ENCODE measurements around the gene VWA3B.
A peak's percentile ranks its signal among the peaks of the same experiment; 100 is the strongest.
"Not testable (repeated sequence)": the region's sequence is repeated elsewhere in the genome, so short reads cannot be mapped to it uniquely, and the experiment has no call there.

Gene VWA3B, protein sequence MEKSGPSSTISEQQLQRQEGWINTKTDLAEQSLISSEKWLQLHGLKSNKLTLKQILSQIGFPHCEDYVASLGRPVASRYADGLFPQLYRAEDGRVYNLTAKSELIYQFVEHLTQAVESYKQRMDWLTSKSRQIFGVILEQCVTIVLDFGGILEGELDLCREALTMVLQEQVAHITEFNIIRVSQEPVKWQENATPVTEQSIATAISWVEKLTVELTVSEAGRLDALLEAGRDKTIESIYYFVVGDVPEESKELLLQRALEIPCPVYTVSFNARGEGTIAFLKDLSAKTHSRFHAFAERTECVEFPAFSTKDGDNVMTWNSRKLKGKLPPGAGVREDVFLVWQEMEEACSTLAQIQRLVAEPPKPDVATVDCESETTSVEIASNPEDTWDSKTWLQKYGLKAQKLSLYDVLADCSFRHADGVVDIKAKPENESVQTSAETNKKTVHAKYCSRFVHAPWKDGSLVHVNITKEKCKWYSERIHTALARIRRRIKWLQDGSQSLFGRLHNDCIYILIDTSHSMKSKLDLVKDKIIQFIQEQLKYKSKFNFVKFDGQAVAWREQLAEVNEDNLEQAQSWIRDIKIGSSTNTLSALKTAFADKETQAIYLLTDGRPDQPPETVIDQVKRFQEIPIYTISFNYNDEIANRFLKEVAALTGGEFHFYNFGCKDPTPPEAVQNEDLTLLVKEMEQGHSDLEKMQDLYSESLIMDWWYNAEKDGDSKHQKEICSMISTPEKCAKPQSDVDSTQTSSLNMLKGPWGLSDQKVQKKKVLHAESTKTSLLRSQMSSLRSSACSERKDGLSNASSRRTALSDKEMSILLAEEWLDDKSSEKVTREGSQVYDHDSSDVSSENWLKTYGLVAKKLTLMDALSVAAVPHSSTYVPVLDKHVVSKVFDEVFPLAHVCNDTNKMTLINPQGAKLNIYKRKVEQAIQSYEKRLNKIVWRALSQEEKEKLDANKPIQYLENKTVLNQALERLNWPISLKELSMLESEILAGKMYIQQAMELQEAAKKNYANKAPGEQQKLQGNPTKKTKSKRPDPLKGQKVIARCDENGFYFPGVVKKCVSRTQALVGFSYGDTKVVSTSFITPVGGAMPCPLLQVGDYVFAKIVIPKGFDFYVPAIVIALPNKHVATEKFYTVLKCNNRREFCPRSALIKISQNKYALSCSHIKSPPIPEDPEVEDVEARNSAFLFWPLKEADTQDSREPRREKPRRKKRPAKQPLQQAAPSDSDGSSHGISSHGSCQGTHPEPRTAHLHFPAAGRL (N-terminal part only)

DNA sequence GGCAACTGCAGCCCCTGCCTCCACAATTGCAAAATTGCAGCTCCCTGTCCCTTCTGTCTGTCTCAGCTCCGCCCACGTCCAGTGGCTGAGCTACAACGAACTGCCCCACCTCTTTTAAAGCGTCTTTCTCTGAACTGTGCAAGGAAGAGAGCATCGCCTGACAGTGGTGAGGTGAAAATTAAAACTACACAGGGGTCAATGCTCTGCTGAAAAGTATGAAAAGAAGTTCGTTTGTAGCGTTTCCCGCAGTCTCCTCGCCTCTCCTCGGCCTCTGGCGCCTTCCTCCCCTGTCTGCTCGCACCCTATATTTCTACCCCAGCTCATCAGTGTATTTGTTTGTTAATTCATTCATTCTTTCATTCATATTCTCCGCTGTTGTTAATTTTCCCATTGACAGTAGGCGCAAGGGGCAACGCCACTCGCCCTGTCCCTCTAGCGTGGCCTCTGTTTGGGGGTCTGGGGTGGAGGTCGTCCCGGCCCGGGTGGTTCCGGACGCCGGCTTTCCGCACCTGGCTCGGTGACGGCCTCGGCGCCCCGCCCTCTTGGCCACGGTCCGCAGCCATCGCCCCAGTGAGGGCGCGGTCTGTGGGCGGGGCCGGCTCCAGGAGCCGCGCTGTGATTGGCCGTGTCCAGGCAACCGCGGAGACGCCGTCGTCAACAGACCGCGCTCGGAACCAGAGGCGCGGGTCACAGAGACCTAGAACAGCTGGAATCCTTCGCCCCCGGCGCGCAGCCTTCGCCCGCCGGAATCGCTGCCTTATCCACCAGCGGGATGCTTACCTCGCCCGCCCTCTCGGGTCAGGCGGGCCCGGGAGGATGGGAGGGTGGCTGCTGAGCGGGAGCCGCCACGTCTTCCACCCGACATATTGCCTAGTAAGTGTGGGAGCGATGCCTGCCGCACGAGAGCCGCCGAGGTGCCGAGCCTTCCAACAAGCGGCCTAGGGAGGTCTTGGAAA lies at the start of gene VWA3B:
Gene VWA3B (plus strand): TSS at position 677 of the 956 bp plus-strand sequence. CDS start 5,926 bp downstream, outside the sequence.
- Histone ChIP-seq H3K27me3 (ENCODE audit: control insufficient read depth in 1 of 2, insufficient read depth in 2 of 2, low read length in 2 of 2) (no peaks in the 10 kb centered on the region), H3K4me3 (ENCODE audit: low read depth in 1 of 2, low read length in 2 of 2) (peak within 1 kb of the TSS; percentile 21 to 59), H3K36me3 (ENCODE audit: insufficient read depth, low read length) (no peaks in the 10 kb centered on the region), H3K27ac (ENCODE audit: low read depth, low read length) (no peak within 1 kb of the TSS), H3K9ac (ENCODE audit: low read length) (no peak within 1 kb of the TSS), H3K9me3 (ENCODE audit: low read length) (no peaks in the 10 kb centered on the region), H3K4me1 (ENCODE audit: insufficient read depth, low read length) (peaks cover 9% of the 10 kb centered on the region)

DNA sequence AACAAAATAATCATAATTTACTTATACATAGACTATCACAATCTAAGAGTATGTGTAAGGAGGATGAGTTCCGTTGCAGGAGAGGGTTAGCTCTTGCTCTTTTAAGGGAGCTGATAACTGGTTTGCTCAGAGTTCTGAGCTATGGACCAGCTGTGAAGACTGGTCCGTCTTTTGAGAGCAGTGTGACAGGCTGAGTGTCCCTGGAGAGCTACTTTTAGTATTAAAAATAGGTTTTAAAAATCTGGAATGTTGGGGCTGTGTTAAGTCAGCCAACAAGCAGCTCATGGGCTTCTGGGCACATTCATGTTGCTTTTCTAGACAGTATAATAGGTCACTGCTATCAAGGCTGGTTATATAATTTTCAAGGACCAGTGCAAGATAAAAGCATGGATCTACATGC lies 49.8 kb upstream of the VWA3B start:
- Histone ChIP-seq H3K9me3 (ENCODE audit: low read length) (no peaks in the 10 kb centered on the region), H3K4me1 (ENCODE audit: insufficient read depth, low read length) (peaks cover 18% of the 10 kb centered on the region), H3K27ac (ENCODE audit: low read depth, low read length) (no peak overlapping the region), H3K4me3 (ENCODE audit: low read depth in 1 of 2, low read length in 2 of 2) (no peak overlapping the region), H3K27me3 (ENCODE audit: control insufficient read depth in 1 of 2, insufficient read depth in 2 of 2, low read length in 2 of 2) (no peaks in the 10 kb centered on the region), H3K36me3 (ENCODE audit: insufficient read depth, low read length) (no peaks in the 10 kb centered on the region), H3K9ac (ENCODE audit: low read length) (no peak overlapping the region)

DNA sequence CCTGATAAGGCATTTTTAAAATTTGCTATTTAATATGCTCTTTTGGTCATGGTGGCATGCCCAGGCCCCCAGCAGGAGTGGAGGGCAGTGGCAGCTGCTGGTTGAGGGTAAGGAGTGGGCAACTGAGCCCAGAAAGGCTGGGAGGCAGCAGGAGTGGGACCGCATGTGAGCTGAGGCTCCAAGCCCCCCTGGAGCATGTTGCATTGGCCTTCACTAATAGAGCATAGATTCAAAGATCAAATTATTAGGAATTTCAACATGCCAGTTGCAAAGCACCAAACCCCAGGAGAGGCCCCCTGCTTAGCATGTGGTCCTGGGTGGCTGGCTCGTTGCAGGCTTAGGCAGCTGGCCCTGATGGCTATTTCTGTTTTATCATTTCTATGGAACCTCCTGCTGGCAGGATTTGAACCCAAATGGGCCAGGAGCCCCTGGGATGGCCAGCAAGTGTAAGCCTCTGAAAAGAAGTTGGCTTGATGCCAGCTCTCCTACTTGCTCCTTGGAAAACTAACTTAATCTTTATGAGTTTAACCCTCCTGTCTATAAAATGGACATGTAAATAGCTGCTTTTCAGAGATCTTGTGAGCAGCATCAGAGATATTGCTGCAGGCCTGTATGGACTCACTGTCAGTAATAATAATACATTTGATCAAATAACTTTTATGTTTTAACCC lies 49.2 kb upstream of the VWA3B start:
- peaks cover 18% of the 10 kb centered on the region for H3K4me1 ChIP-seq (ENCODE audit: insufficient read depth, low read length)
- no peaks in the 10 kb centered on the region for H3K27me3 ChIP-seq (ENCODE audit: control insufficient read depth in 1 of 2, insufficient read depth in 2 of 2, low read length in 2 of 2)
- H3K27ac ChIP-seq (ENCODE audit: low read depth, low read length), result no peak overlapping the region
- no peak overlapping the region for H3K9ac ChIP-seq (ENCODE audit: low read length)
- H3K36me3 ChIP-seq (ENCODE audit: insufficient read depth, low read length), result no peaks in the 10 kb centered on the region
- H3K9me3 ChIP-seq (ENCODE audit: low read length), result no peaks in the 10 kb centered on the region
- no peak overlapping the region for H3K4me3 ChIP-seq (ENCODE audit: low read depth in 1 of 2, low read length in 2 of 2)

DNA sequence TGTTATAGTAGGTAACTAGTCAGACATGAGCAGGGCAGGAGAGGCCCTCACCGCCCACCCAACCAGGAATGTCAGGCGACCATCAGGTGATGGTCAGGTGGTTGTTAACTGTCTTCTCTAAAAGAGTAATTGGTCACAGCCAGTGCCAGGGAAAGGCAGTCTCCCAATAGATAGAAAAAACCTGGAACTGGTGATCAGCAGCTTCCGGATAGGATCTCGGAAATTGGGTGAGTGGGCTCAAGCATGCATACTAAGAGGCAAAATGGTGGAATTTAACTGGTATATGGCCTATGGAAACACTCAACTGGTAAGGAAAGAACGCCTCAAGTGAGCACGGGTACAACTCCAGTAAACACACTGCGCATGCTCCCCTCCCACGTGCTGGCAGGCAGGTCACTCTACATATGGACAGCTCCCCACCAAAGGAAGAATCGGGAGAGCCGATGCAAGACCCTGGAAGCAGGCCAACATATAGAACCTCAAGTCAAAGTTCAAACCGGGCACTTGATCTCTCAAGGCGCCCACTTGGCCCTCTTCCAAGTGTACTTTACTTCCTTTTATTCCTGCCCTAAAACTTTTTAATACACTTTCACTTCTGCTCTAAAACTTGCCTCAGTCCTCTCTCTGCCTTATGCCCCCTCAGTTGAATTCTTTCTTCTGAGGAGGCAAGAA lies 47.7 kb upstream of the VWA3B start:
- Histone ChIP-seq H3K4me3 (ENCODE audit: low read depth in 1 of 2, low read length in 2 of 2) (no peak overlapping the region), H3K4me1 (ENCODE audit: insufficient read depth, low read length) (peaks cover 18% of the 10 kb centered on the region), H3K9ac (ENCODE audit: low read length) (no peak overlapping the region), H3K36me3 (ENCODE audit: insufficient read depth, low read length) (no peaks in the 10 kb centered on the region), H3K27me3 (ENCODE audit: control insufficient read depth in 1 of 2, insufficient read depth in 2 of 2, low read length in 2 of 2) (no peaks in the 10 kb centered on the region), H3K9me3 (ENCODE audit: low read length) (no peaks in the 10 kb centered on the region), H3K27ac (ENCODE audit: low read depth, low read length) (no peak overlapping the region)

DNA sequence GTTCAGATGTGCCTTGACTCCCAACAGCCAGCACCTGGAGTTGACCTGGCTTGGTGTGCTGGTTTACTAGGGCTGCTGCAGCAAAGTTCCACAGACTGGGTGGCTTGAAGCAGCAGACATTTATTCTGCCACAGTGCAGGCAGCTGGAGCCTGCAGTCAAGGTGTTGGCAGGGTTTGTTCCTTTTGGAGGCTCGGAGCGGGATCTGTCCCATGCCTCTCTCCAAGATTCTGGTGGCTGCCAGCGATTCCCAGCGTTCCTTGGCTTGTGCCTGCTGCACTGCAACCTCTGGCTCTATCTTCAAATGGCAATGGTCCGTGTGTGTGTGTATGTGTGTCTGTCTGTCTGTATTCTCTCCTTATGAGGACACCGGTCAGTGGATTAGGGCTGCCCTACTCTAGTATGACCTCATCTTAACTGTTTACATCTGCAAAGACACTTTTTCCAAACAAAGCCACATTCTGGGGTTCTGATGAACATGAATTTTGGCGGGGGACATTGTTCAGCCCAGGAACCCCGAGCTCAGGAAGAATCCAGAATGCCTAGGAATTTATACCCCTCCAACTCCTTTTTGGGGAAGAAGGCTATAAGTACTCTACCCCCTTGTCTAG lies 46.5 kb upstream of the VWA3B start:
- H3K9ac ChIP-seq (ENCODE audit: low read length), result no peak overlapping the region
- no peaks in the 10 kb centered on the region for H3K27me3 ChIP-seq (ENCODE audit: control insufficient read depth in 1 of 2, insufficient read depth in 2 of 2, low read length in 2 of 2)
- H3K9me3 ChIP-seq (ENCODE audit: low read length), result no peaks in the 10 kb centered on the region
- H3K4me1 ChIP-seq (ENCODE audit: insufficient read depth, low read length), result peaks cover 18% of the 10 kb centered on the region
- H3K27ac ChIP-seq (ENCODE audit: low read depth, low read length), result no peak overlapping the region
- H3K36me3 ChIP-seq (ENCODE audit: insufficient read depth, low read length), result no peaks in the 10 kb centered on the region
- H3K4me3 ChIP-seq (ENCODE audit: low read depth in 1 of 2, low read length in 2 of 2), result no peak overlapping the region

DNA sequence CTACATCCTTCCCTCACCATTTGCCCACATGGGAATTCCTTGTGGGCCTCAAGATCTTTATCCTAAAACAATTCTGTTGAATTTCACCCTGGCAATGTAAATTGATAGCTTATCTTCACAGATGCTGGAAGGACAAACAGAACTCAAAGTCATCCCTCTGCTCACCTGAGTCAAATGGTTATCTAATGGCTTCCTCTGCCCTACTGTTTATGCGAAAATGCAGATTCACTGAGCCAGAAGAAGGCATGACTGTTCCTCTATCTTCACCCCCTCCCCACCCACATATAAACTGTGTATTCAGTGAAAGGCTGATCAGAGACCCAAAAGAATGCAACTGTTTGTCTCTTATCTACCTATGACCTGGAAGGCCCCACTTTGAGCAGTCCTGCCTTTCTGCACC lies 43.9 kb upstream of the VWA3B start:
- Histone ChIP-seq H3K4me1 (ENCODE audit: insufficient read depth, low read length) (peaks cover under 1% of the 10 kb centered on the region), H3K27me3 (ENCODE audit: control insufficient read depth in 1 of 2, insufficient read depth in 2 of 2, low read length in 2 of 2) (no peaks in the 10 kb centered on the region), H3K9ac (ENCODE audit: low read length) (no peak overlapping the region), H3K27ac (ENCODE audit: low read depth, low read length) (no peak overlapping the region), H3K9me3 (ENCODE audit: low read length) (no peaks in the 10 kb centered on the region), H3K4me3 (ENCODE audit: low read depth in 1 of 2, low read length in 2 of 2) (no peak overlapping the region), H3K36me3 (ENCODE audit: insufficient read depth, low read length) (no peaks in the 10 kb centered on the region)

DNA sequence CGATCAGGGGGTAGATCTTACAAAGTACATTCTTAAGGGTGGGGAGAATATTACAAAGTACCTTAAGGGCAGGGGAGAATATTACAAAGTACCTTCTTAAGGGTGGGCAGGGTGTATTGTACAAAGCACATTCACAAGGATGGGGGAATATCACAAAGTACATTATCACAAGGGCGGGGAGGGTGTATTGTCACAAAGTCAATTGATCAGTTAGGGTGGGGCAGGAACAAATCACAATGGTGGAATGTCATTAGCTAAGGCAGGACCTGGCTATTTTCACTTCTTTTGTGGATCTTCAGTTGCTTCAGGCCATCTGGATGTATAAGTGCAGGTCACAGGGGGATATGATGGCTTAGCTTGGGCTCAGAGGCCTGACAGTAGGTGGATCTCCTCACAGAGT lies 42.2 kb upstream of the VWA3B start:
- not testable (repeated sequence) for H3K9me3 ChIP-seq (ENCODE audit: low read length); H3K36me3 ChIP-seq (ENCODE audit: insufficient read depth, low read length)

DNA sequence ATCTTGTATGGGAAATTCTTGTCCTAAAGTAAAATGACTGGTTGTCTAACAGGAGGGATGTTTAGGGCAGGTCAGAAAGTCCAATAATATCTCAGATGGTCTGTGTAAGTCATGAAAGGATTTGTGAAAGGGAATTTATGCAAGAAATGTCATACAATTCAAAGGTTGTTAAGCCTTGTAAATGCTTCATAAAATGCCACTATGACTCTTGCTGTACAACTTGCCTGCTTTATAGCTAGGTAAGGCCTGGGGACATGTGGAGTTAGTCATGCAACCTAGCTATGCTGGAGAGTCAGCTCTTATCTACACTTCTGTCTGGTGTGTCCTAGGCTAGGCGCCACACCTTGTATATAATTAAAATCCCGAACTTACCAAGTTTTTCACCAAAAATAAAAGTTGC lies 36.9 kb upstream of the VWA3B start:
- no peaks in the 10 kb centered on the region for H3K9me3 ChIP-seq (ENCODE audit: low read length)
- no peaks in the 10 kb centered on the region for H3K27me3 ChIP-seq (ENCODE audit: control insufficient read depth in 1 of 2, insufficient read depth in 2 of 2, low read length in 2 of 2)
- H3K4me1 ChIP-seq (ENCODE audit: insufficient read depth, low read length), result no peaks in the 10 kb centered on the region
- no peak overlapping the region for H3K9ac ChIP-seq (ENCODE audit: low read length)
- no peak overlapping the region for H3K4me3 ChIP-seq (ENCODE audit: low read depth in 1 of 2, low read length in 2 of 2)
- H3K36me3 ChIP-seq (ENCODE audit: insufficient read depth, low read length), result no peaks in the 10 kb centered on the region
- H3K27ac ChIP-seq (ENCODE audit: low read depth, low read length), result no peak overlapping the region

More for the DNA sequence above, 42.2 kb upstream of the VWA3B start:
- not testable (repeated sequence) for H3K9ac ChIP-seq (ENCODE audit: low read length); H3K27me3 ChIP-seq (ENCODE audit: control insufficient read depth in 1 of 2, insufficient read depth in 2 of 2, low read length in 2 of 2); H3K27ac ChIP-seq (ENCODE audit: low read depth, low read length); H3K4me3 ChIP-seq (ENCODE audit: low read depth in 1 of 2, low read length in 2 of 2); H3K4me1 ChIP-seq (ENCODE audit: insufficient read depth, low read length)

DNA sequence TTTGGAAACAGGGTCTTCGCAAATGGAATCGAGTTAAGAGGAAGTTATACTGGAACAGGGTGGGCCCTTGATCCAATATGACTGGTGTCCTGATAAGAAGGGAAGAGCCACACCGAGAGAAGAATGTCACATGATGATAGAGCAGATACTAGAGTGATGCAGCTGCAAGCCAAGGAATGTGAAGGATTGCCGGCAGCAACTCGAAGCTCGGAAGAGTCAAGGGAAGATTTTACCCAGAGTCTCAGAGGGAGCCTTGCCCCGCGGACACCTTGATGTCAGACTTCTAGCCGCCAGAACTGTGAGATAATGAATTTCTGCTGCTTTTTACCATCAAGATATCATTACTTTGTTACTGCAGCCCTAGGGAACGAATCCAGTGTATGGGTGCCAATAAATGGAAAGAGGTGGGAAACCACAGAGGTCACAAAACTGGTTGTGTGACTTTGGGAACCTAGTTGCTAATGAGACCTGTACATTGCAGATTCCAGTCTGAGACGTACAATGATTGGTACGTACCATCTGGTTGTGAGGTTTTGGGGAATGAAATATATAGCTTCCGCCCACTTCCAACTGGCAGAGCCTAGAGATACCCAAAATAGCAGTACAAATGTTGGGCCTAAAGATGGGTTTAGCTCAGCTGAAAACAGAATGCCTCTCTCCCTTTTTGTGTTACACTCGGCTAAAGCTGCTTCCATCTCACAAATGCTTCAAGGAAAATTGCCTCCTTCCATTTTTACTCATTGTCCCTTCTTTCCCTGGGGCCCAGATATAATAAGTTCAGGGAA lies 28.6 kb upstream of the VWA3B start:
- H3K9ac ChIP-seq (ENCODE audit: low read length), result no peak overlapping the region
- H3K27me3 ChIP-seq (ENCODE audit: control insufficient read depth in 1 of 2, insufficient read depth in 2 of 2, low read length in 2 of 2), result no peaks in the 10 kb centered on the region
- no peak overlapping the region for H3K27ac ChIP-seq (ENCODE audit: low read depth, low read length)
- no peaks in the 10 kb centered on the region for H3K9me3 ChIP-seq (ENCODE audit: low read length)
- no peaks in the 10 kb centered on the region for H3K36me3 ChIP-seq (ENCODE audit: insufficient read depth, low read length)
- no peaks in the 10 kb centered on the region for H3K4me1 ChIP-seq (ENCODE audit: insufficient read depth, low read length)
- H3K4me3 ChIP-seq (ENCODE audit: low read depth in 1 of 2, low read length in 2 of 2), result no peak overlapping the region
